Mononuclear cell (primary cell): ENCODE results near the gene CCDC142. TPM values are rescaled to one million over a fixed set of nuclear protein-coding genes. Genes with fewer than 3 reads are reported as not detected.
"Not testable (repeated sequence)": the region's sequence is repeated elsewhere in the genome, so short reads cannot be mapped to it uniquely, and the experiment has no call there.

ENCODE experiments used
- H3K27me3 ChIP-seq: 2 replicates; pipeline ENCODE4 v1.6.0; 2011; ENCODE audit warnings: low read length, control low read depth; ENCODE audit not compliant: insufficient read depth
- H3K4me1 ChIP-seq: 2 replicates; pipeline ENCODE4 v1.5.1; 2011; ENCODE audit warnings: mild to moderate bottlenecking, low read length, control low read depth; ENCODE audit not compliant: insufficient read depth
- H3K4me3 ChIP-seq: 2 replicates; pipeline ENCODE4 v1.5.1; 2011; ENCODE audit warnings: mild to moderate bottlenecking, low read length, moderate library complexity
- H3K9me3 ChIP-seq: 2 replicates; pipeline ENCODE4 v1.5.1; 2011; ENCODE audit warnings: low read depth, mild to moderate bottlenecking, control low read depth, low read length
- total RNA-seq: library from RNA; depleted of rRNA; stranded (reverse); fragments of >200 nt; gene quantifications from one replicate; pipeline ENCODE4 v1.2.3, GENCODE V29; 2012

The CCDC142 gene
- total RNA-seq, 1 donor = 8.3 TPM

DNA sequence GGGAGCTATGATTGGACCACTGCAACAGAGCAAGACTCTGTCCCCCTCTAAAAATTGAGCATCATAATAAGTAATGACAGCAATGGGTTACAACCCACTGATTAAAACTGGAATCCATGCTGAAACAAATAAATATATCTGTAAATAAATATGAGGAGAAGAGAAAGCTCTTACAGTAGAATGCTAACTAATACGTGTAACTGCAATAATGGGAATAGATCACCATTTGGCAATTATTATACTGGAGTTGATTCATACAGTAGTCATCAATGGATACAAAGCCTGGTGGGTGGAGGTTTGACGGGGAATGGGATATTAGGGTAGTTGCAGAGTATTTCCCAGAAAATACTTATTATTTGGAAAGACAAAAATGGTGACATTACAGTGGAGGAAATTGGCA is 34.0 kb downstream of the CCDC142 start:
- Histone ChIP-seq H3K4me3 (no peak overlapping the region), H3K9me3 (no peaks in the 10 kb centered on the region), H3K4me1 (peaks cover 14% of the 10 kb centered on the region), H3K27me3 (peaks cover 13% of the 10 kb centered on the region)

DNA sequence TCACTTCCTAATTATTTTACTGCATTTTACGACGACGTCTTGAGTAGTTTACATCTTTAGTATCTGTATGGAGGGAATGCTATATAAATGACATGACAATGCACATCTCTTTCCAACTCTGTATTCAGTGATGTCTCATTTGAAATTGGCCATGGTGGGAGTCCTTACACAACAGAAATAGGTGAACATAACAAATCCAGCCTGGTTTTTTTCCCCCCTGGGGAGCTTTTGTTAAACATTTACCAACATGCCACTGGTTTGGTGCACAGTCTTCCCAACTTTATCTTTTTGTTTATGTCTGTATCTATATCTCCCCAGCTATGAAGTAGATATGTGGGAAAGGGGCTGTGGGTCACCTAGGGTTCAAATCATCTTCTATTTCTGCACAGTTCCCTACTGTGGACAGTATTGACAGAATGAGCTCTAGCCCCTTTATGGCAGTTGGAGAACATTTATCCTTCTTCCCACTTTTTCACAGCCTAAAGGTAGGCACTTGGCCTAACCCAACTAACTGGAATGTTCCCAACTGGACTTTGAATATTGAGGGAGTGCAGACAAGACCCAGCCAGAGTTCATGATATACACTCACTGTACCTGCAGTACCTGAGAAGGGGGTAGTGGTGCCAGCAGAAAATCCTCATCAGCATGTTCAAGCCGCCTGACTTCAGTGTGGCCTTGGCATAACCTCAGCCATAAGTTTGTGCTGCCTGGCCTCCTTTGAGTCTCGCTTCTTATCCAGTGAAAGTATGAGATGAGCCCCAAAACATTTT is 35.4 kb downstream of the CCDC142 start:
- no peak overlapping the region for H3K4me3 ChIP-seq
- peaks cover 20% of the 10 kb centered on the region for H3K27me3 ChIP-seq
- H3K9me3 ChIP-seq = no peaks in the 10 kb centered on the region
- H3K4me1 ChIP-seq = peaks cover 5% of the 10 kb centered on the region

DNA sequence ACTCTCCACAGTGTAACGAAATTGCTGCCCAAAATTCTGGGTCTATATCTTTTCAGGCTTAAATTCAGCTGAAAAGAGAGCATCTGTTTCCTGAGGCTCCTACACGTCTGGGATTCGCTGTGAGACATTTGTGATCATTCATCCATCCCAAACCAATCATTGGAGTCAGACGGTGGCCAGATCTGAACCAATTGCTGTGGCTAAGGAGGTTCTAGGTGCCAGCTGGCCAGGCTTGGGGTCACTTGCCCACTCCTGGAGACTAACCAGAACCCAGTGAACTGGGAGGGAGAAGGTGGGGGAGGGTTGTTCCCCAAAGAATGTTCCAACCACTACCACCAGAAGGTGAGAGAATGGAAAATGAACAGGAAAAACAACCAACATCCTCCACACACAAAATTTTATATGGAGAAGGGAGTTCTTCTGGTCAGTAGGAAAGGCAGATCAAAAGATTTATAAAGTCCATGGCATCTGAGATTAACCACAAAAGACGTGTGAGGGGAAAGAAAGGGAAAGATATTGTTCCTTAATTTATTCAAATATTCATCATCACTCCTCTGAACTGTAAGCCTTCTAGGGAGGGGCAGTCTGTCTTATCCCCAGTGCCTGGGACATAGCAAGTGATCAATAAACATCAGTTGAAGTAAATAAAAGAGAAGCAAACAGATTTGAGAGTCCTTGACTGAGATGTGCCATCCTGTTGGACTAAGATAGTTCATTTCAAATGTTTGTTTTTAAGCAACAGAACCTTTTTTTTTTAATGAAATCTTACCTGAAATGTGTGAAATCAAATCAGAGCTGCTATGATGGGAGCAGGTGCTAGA is 38.1 kb downstream of the CCDC142 start:
- Histone ChIP-seq H3K27me3 (peaks cover 47% of the 10 kb centered on the region), H3K4me1 (peaks cover 28% of the 10 kb centered on the region), H3K4me3 (no peak overlapping the region), H3K9me3 (no peaks in the 10 kb centered on the region)

DNA sequence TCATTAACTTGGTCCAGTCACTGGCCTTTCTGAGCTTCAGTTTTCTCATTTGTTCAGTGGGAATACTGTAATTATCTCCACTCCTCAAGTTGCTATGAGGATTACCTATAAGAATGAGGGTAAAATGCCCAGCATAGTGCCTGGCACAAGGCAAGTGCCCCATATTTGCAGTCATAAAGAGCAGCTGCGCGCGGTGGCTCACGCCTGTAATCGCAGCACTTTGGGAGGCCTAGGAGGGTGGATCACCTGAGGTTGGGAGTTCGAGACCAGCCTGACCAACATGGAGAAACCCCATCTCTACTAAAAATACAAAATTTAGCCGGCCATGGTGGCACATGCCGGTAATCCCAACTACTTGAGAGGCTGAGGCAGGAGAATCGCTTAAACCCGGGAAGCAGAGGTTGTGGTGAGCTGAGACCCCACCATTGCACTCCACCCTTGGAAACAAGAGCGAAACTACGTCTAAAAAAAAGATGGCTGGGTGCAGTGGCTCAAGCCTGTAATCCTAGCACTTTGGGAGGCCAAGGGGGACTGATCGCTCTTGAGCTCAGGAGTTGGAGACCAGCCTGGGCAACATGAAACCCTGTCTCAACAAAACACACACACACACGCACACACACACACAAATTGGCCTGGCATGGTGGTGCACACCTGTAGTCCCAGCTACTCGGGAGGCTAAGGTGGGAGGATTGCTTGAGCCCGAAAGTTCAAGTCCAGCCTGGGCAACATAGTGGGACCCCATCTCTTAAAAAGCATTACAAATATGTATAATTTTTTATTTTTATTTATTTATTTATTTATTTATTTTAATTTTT is 40.1 kb downstream of the CCDC142 start:
- H3K9me3 ChIP-seq, H3K4me3 ChIP-seq: not testable (repeated sequence)
- peaks cover 33% of the 10 kb centered on the region for H3K4me1 ChIP-seq
- peaks cover 47% of the 10 kb centered on the region for H3K27me3 ChIP-seq

DNA sequence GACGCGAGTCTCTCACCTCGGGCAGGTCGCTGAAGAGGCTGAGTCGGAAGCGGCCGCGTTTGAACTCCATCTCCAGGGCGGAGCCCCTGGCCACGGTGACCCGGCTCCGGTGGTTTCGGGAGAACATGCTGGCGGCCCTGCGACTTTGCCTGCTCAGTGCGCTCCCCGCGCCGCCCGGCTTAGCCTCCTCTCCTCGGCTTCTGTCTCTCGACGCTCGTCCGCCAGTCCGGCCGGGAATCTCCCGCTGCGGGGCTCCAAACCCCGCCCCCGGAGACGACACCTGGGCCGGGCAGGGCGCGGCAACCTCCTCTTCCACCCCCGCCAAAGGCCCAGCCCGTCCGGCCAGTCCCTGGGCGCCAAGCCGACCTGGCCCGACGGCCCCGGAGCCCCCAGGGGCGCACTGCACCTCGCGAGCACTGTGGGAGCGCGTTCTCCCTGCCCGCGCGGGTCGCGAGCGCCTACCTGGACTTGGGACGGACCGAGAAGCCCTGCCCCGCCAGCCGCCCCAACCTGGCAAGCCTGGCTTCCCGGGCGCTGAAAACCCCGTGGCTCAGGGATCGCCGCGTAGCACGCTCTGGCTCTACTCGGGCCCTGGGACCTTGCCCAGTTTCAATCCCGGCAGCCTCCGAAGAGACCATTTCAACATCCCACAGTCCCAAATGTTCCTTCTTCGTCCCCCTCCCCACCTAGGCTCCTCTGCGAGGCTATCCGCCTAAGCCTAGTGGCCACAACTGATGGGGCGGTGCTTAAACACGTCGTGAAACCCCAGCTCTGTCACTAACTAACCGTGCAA is 40.9 kb downstream of the CCDC142 start, which contains the start of gene RTKN:
Gene RTKN (minus strand): TSS at position 248 of the 793 bp plus-strand sequence. CDS start 121 bp downstream, at position 127.
- peaks cover 33% of the 10 kb centered on the region for H3K4me1 ChIP-seq
- peaks cover 47% of the 10 kb centered on the region for H3K27me3 ChIP-seq
- H3K9me3 ChIP-seq = no peaks in the 10 kb centered on the region
- H3K4me3 ChIP-seq = no peak within 1 kb of the TSS

DNA sequence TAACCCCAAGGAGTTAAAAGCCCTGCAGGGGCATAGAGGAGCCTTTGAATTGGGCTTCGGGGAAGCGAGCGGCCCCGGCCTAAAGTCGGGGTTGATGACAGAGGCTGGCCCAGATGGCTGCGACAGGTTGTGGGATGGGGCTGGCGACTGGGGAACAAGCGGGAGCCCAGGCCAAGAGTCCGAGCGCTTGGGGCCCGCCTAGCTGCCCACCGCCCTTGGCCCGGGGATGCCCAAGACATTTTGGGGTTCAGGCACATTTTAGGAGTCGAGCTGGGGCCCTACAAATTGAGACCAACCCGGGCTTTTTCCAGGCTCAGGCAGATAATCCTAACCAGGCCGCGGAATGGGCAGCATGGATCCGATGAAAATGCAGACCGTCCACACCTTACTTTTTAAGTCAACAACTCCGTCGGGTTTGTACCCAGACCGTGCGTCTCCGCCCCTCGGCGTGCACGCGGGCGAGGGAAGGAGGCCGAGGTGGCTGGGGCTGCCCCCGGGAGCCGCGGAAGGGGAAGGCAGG is 41.6 kb downstream of the CCDC142 start:
- H3K4me3 ChIP-seq = no peak overlapping the region
- peaks cover 47% of the 10 kb centered on the region for H3K27me3 ChIP-seq
- H3K4me1 ChIP-seq = peaks cover 33% of the 10 kb centered on the region
- no peaks in the 10 kb centered on the region for H3K9me3 ChIP-seq

DNA sequence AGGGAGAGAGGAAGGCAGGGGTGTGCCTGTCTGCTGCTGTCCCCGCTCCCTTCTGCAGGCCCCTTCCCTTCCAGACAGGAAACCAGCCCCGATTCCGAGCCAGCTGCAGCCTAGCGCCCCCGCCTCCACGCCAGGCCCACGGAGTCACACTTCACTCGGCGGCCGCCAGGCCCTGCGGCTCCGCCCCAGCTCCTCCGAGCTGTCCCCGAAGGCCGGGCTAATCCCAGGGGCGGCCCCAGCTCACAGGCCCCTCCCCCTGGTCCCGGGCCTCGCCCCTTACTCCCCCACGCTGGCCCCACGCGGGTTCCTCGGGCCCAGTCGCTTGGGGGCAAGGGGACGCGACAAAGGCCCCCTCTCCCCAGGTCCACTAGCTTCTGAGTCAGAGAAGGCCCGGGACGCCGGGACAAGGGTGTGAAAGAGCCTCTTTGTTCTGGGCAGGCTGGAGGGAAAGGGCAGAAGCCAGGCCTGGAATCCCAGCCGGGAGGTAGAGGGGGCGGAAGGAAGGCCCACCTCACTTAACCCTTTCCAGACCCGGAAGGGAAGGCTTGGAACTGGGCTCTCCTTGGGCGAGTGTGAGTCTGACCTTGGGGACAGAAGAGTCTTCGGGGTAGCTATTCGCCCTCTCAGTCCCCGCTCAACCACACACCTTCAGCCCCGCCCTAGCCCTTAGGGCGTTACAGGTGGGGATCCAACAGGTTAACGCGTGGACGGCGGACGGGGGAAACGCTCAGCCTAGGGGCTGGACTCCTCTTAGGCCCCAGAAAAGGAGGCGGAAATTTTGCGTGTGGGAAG is 42.2 kb downstream of the CCDC142 start:
- Histone ChIP-seq H3K4me1 (peaks cover 33% of the 10 kb centered on the region), H3K27me3 (peaks cover 47% of the 10 kb centered on the region), H3K4me3 (no peak overlapping the region), H3K9me3 (no peaks in the 10 kb centered on the region)

DNA sequence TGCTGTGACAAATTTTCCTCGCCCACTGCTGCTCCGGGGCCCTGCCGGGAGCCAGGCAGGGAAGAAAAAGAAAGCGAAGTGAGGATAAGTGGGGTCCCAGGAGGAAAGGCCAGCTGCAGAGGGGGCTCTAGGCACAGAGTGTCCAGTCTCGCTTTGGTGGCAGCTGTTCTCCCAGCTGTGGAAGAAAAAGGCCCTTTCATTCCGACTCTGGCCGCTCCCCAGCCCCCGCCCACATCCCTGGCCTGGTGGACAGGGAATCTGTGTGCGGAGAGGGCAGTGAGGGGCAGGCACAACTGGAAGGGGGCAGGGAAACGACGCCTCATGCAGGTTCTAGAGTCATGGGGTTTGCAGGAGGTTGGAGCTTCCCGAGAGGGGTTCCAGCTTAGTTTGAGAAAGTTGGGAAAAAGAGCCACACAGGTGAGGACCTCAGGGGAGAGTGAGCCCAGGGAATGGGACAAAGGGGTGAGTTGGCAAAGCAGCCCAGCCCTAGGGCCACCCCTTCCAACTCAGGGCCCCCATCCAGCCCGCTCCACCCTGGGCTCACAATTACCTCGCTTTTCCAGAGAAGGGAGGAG is 42.9 kb downstream of the CCDC142 start:
- Histone ChIP-seq H3K4me1 (peaks cover 33% of the 10 kb centered on the region), H3K9me3 (no peaks in the 10 kb centered on the region), H3K4me3 (no peak overlapping the region), H3K27me3 (peaks cover 45% of the 10 kb centered on the region)

DNA sequence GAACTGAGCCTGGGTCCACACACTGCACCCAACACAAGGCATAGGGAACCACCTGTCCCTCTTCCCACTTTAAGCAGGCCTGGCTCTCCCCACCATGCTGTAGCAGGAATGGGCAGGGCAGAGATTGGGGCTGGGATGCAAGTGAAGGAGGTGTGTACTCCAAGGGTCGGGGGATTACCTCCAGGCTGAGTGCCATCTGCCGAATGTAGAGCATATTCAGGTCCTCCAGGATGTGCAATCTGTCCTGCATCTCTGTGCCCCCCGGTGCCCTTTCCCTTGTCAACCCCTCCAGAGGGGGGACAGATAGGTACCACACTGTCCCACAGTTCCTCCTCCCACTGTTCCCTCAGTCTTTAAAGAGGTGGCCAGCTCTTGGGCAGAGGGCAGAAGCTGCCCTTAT is 43.4 kb downstream of the CCDC142 start:
- Histone ChIP-seq H3K27me3 (peaks cover 41% of the 10 kb centered on the region), H3K4me1 (peaks cover 33% of the 10 kb centered on the region), H3K4me3 (no peak overlapping the region), H3K9me3 (no peaks in the 10 kb centered on the region)

DNA sequence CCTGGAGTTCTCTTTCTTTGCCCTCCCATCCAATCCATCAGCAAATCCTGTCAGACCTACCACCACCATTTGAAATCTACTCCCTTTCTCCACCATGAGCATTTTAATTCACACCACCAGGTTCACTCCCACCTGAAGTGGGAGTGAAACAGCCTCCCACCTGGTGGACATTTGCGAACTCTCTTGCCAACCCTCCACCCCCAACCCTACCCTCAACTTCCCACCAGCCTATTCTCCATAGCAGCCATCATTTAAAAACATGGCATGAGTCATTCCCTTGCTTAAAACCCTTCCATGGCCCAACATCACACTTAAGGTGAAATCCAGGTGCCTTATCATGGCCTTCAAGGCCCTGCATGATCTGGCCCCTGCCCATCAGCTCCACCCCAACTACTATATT is 44.5 kb downstream of the CCDC142 start:
- no peaks in the 10 kb centered on the region for H3K9me3 ChIP-seq

DNA sequence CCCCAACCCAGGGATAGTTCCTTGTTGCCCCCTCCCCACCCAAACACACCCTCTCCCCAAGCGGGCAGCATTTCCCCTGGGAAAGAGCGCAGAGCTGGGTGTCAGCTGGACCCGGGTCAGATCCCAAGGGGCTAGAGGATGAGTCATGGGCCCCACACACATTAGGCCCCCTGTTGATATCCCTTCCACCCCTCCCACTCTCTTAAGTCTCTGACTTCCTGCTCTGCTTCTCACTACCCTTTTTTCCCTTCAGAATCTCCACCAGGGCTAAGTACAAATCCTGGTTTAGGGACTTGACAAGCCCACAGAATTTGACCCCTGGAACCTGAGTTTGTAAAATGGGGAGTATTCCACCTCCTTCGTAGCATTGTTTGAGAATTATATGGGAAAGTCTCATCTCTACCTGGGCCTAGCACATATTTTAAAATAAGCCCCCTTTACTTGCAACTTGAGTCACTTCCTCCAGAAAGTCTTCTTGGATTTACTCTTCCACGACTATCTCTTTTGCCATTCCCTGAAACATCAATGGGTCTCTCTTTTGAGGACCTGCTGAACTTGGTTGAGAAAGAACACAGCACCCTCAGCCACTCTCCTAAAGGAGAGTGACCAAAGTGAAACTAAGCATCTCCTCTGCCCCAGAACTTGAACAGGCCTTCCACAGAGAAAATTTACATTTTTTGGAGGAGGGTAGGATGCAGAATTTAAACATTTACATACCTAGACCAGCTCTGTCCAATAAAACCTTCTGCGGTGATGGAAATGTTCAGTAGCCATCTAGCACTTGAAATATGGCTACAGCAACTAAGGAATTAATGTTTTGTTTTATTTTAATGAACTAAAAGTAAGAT is 45.7 kb downstream of the CCDC142 start:
- Histone ChIP-seq H3K4me1 (peaks cover 29% of the 10 kb centered on the region), H3K9me3 (no peaks in the 10 kb centered on the region), H3K27me3 (peaks cover 24% of the 10 kb centered on the region), H3K4me3 (no peak overlapping the region)

More for the DNA sequence above, 44.5 kb downstream of the CCDC142 start:
- Histone ChIP-seq H3K4me3 (no peak overlapping the region), H3K27me3 (peaks cover 34% of the 10 kb centered on the region), H3K4me1 (peaks cover 33% of the 10 kb centered on the region)

DNA sequence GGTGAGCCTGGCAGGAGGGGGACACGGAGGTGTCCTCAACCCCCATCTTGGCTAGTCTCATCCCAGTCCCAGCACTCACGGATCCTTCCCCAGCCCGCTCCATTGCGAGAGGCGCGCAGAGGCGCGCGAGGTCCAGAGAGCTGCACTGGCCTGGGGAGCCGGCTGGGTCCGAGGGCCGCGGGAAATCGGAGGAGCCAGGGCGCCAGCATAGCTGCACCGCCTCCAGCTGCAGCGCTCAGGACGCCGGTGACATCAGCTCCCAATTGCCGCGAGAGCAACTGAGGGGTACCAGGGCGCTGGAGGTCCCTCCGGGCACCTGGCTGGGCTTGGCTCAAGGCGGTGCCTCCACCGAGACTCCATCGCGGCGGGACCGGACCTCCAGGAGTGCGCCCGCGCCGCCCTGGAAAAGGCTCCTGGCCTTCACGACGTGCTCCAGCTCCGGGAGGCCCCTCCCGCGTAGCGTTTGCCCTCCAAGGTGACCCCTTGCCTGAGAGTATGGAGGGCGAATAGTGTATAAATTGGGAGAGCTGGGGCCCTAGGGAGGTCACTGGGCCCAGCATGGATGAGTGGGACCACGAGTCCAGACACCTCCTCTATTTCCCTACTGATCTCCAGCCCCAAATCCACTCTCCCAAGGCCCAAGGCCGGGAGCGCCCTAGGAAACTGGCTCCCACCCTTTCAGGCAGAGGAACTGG is 46.5 kb downstream of the CCDC142 start:
- no peak overlapping the region for H3K4me3 ChIP-seq
- H3K4me1 ChIP-seq = peaks cover 20% of the 10 kb centered on the region
- no peaks in the 10 kb centered on the region for H3K9me3 ChIP-seq
- peaks cover 16% of the 10 kb centered on the region for H3K27me3 ChIP-seq
